Right lobe of liver (tissue), 6 donors: ENCODE data around the gene PCSK2. TPM values are rescaled to one million over a fixed set of nuclear protein-coding genes. Genes with fewer than 3 reads are reported as not detected.

Source experiments
- ATAC-seq, 4 donors: fragments of 200-7000 bp; cut with Tn5 transposase; one replicate each; pipeline ENCODE4 v1.9.1; 2020; ENCODE audit warnings: mild to moderate bottlenecking in 4 of 4, moderate library complexity in 4 of 4
- DNase-seq, 3 donors: peaks; one replicate each; pipeline ENCODE4 v3.0.0-alpha.2; 2020
- H3K27ac ChIP-seq, 3 donors: fragments of 200-600 bp; one replicate each; pipeline ENCODE4 v1.8.0; 2022
- H3K27me3 ChIP-seq, 2 donors: fragments of 200-600 bp; one replicate each; pipeline ENCODE4 v1.8.0; 2022
- H3K36me3 ChIP-seq, 4 donors: fragments of 200-600 bp; sonication (generic) in 1 of 4; one replicate each; pipeline versions ENCODE4 v1.5.1 to v1.8.0; 2017 to 2022; ENCODE audit warnings: control low read depth in 1 of 4
- H3K4me1 ChIP-seq, 4 donors: fragments of 200-600 bp; sonication (generic) in 1 of 4; one replicate each; pipeline versions ENCODE4 v1.5.1 to v1.8.0; 2017 to 2022; ENCODE audit warnings: control low read depth in 1 of 4
- H3K4me3 ChIP-seq, 3 donors: fragments of 200-600 bp; one replicate each; pipeline ENCODE4 v1.8.0; 2022
- H3K9me3 ChIP-seq, 4 donors: fragments of 200-600 bp; sonication (generic) in 1 of 4; one replicate each; pipeline versions ENCODE4 v1.5.1 to v1.8.0; 2017 to 2022; ENCODE audit warnings: control low read depth in 1 of 4
- CTCF ChIP-seq, 4 donors: fragments of 200-600 bp in 3 of 4; fragments of 450-650 bp in 1 of 4; IDR thresholded peaks; one replicate each; pipeline versions ENCODE4 v1.5.1 to v1.8.0; 2016 to 2022; ENCODE audit warnings: antibody characterized with exemption in 4 of 4, mild to moderate bottlenecking in 2 of 4
- POLR2A ChIP-seq: fragments of 450-650 bp; IDR thresholded peaks from one replicate; pipeline ENCODE4 v1.6.1; 2017; ENCODE audit warnings: antibody characterized with exemption, mild to moderate bottlenecking
- WGBS: methylation state at CpG from one replicate; pipeline ENCODE4 v1.1.6; 2018; ENCODE audit warnings: low coverage, low lambda C conversion rate; ENCODE audit not compliant: insufficient coverage; ENCODE audit errors: missing lambda C conversion rate; 5-methylcytosine and 5-hydroxymethylcytosine counted together
- intact Hi-C, 2 donors: fragments of 100-400 bp; cut with DNase I; formaldehyde crosslinking; loops; one replicate each; pipeline versions ENCODE4 v1.11.2 to v1.14.1; 2022
- small RNA-seq, 2 experiments: library from RNA; depleted of rRNA; stranded (forward); fragments of <200 nt; gene quantifications; one replicate each; pipeline ENCODE3, GENCODE V24; 2016
- total RNA-seq, 6 experiments: library from RNA; depleted of rRNA in 2 of 6; stranded (reverse); fragments of >200 nt in 2 of 6; fragmentation: NEBNext Ultra II Directional in 3 of 6; extraction: Animal tissue kit (Norgen Biotek cat#: 25700) in 3 of 6; gene quantifications; one replicate each; pipeline versions ENCODE4 v1.1.0 to v1.2.4, GENCODE V29; 2016 to 2023
- donor health status: DM: no; HTN: yes; CAD: no.
- donor health status: DM: no; HTN: no; CAD: no.
- donor health status: DM: no; HTN: no; CAD: no.
- donor health status: DM: no; HTN: yes; CAD: no.
- donor health status: DM: no; HTN: yes; CAD: no.

The PCSK2 gene
- total RNA-seq, 6 experiments from 2014 or later = 0.04 to 0.13 TPM; not detected in 4

- Histone ChIP-seq H3K9me3 (no peaks in the 10 kb centered on the region), H3K4me1 (no peaks in the 10 kb centered on the region), H3K27ac (no peak overlapping the region), H3K27me3 (no peaks in the 10 kb centered on the region), H3K4me3 (no peak overlapping the region), H3K36me3 (no peaks in the 10 kb centered on the region)
- WGBS = 58% methylated on average over 1 of the region's 1 CpG
- ATAC-seq (no peak), DNase-seq (no peak)
- TF ChIP-seq POLR2A = no peak
- TF ChIP-seq CTCF (IDR thresholded peaks at IDR 0.05) = no peak
- intact Hi-C loops = loop anchor here (10.0 kb wide), 1 partner anchor 81 kb away; no protein-coding TSS in a partner anchor
These were observed 306.6 kb downstream of the PCSK2 start for GRCh38 chr20:17533396-17533795.

DNA sequence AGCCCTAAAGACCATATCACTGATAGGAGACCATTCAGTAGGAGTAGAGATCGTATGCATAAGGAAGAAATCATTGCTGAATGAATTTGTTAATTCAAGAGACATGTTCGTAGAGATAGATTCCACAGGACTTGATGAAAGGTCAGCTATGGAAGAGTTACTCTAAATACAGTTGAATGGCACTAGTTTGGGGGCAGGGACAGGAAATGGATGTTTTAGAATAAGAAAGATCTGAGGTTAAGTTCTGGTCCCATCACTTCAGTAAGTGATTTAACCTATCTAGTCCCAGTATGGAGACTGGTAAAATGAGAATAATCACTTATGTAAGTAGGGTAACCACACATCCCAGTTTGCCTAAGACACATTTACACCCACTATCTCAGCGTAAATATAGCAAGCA lies 307.2 kb downstream of the PCSK2 start:
- H3K4me3 ChIP-seq = no peak overlapping the region
- H3K27me3 ChIP-seq = no peaks in the 10 kb centered on the region
- TF ChIP-seq CTCF (IDR thresholded peaks at IDR 0.05) = no peak
- no peak for TF ChIP-seq POLR2A
- ATAC-seq (no peak), DNase-seq (no peak)
- H3K36me3 ChIP-seq = no peaks in the 10 kb centered on the region
- WGBS = 78% methylated on average over 3 of the region's 3 CpGs
- intact Hi-C loops = loop anchor here (10.0 kb wide), 1 partner anchor 81 kb away; no protein-coding TSS in a partner anchor
- no peak overlapping the region for H3K27ac ChIP-seq
- no peaks in the 10 kb centered on the region for H3K4me1 ChIP-seq
- H3K9me3 ChIP-seq = no peaks in the 10 kb centered on the region

Small RNA genes within 50 kb of the gene (small RNA-seq; reads per million reads assigned to genes)
- gene AL359511.1 (0 reads per million in 2 experiments), gene RNU1-131P (0 reads per million in 2 experiments), gene RNU6-27P (0 to 0.13 reads per million in 2 experiments)
